PC-3 (cell line): ENCODE measurements around the gene DENND2A. TPM values are rescaled to one million over a fixed set of nuclear protein-coding genes. Genes with fewer than 3 reads are reported as not detected.

Experiments
- ATAC-seq: fragments of 200-7000 bp; cut with Tn5 transposase; 2 replicates; pipeline ENCODE4 v1.9.1; 2020; ENCODE audit warnings: mild to moderate bottlenecking, moderate library complexity
- BruUV-seq: library from RNA; stranded (reverse); fragments of 400-500 nt; replicated peaks from 2 replicates; lab custom pipeline; 2021; lab: Mats Ljungman, UMichigan
- CTCF ChIA-PET: fragments of 300-600 bp; sonication (Branson Sonifier 250); formaldehyde crosslinking; loops from one replicate; lab custom pipeline; 2022; ENCODE audit warnings: antibody characterized with exemption; lab: Charles Lee
- POLR2A ChIA-PET: fragments of 300-600 bp; sonication (Branson Sonifier 250); formaldehyde crosslinking; loops from one replicate; lab custom pipeline; 2022; ENCODE audit warnings: antibody characterized with exemption; ENCODE audit not compliant: unreplicated experiment; lab: Charles Lee
- DNase-seq: peaks from one replicate; pipeline ENCODE4 v3.0.0-alpha.2; 2015
- H2AFZ ChIP-seq: fragments of 300-600 bp; sonication (generic); 2 replicates; pipeline ENCODE4 v1.6.0; 2016; ENCODE audit warnings: antibody characterized with exemption, low read length
- H3F3A ChIP-seq: fragments of 300-600 bp; sonication (generic); one replicate; pipeline ENCODE4 v1.6.0; 2017; ENCODE audit warnings: antibody characterized with exemption, low read length, control low read depth, mild to moderate bottlenecking; ENCODE audit not compliant: unreplicated experiment
- H3K27ac ChIP-seq: fragments of 300-600 bp; sonication (generic); 2 replicates; pipeline ENCODE4 v1.5.1; 2016; ENCODE audit warnings: mild to moderate bottlenecking, low read length
- H3K27me3 ChIP-seq: fragments of 300-600 bp; sonication (generic); 2 replicates; pipeline ENCODE4 v1.6.1; 2016; ENCODE audit warnings: low read length, mixed read lengths
- H3K36me3 ChIP-seq: fragments of 300-600 bp; sonication (generic); 2 replicates; pipeline ENCODE4 v1.6.1; 2016; ENCODE audit warnings: low read depth, mixed run types, low read length, mixed read lengths
- H3K4me1 ChIP-seq: fragments of 300-600 bp; sonication (generic); 2 replicates; pipeline ENCODE4 v1.5.1; 2016; ENCODE audit warnings: low read length; ENCODE audit not compliant: insufficient read depth
- H3K4me2 ChIP-seq: fragments of 300-600 bp; sonication (generic); 2 replicates; pipeline ENCODE4 v1.6.0; 2016; ENCODE audit warnings: low read length
- H3K4me3 ChIP-seq: fragments of 300-600 bp; sonication (generic); 2 replicates; pipeline ENCODE4 v1.5.1; 2016; ENCODE audit warnings: mild to moderate bottlenecking, low read length, mixed read lengths
- H3K79me2 ChIP-seq: fragments of 300-600 bp; sonication (generic); 2 replicates; pipeline ENCODE4 v1.6.1; 2017; ENCODE audit warnings: low read length, mixed read lengths
- H3K9ac ChIP-seq: fragments of 300-600 bp; sonication (generic); 2 replicates; pipeline ENCODE4 v1.6.0; 2016; ENCODE audit warnings: mild to moderate bottlenecking, low read length
- H3K9me2 ChIP-seq: fragments of 300-600 bp; sonication (generic); replicated peaks from 2 replicates; pipeline ENCODE4 v1.6.1; 2016; ENCODE audit warnings: mixed run types, low read length, mixed read lengths
- H3K9me3 ChIP-seq: fragments of 300-600 bp; sonication (generic); 2 replicates; pipeline ENCODE4 v1.6.1; 2016; ENCODE audit warnings: low read length, mixed read lengths
- H4K20me1 ChIP-seq: fragments of 300-600 bp; sonication (generic); 2 replicates; pipeline ENCODE4 v1.6.1; 2016; ENCODE audit warnings: low read length, mixed read lengths
- EZH2 ChIP-seq: fragments of 300-600 bp; sonication (generic); IDR thresholded peaks from one replicate; pipeline ENCODE4 v1.6.1; 2017; ENCODE audit warnings: antibody characterized with exemption, mild to moderate bottlenecking, low read length; ENCODE audit not compliant: unreplicated experiment
- EZH2phosphoT487 ChIP-seq: fragments of 300-600 bp; sonication (generic); IDR thresholded peaks from 2 replicates; pipeline ENCODE4 v1.6.1; 2018; ENCODE audit warnings: mild to moderate bottlenecking, antibody characterized with exemption, low read length, borderline replicate concordance
- intact Hi-C: fragments of 100-400 bp; cut with micrococcal nuclease; formaldehyde crosslinking; loops from 2 replicates; pipeline ENCODE4 v1.9.0; 2023
- total RNA-seq: library from RNA; depleted of rRNA; stranded (reverse); fragments of >200 nt; gene quantifications from 2 replicates; pipeline ENCODE4 v1.2.3, GENCODE V29; 2014
- TF ChIP-seq, protein P1 (sequence below): fragments of 300-600 bp; sonication (generic); conservative IDR thresholded peaks from 2 replicates; pipeline ENCODE4 v1.5.1; 2017; ENCODE audit warnings: antibody characterized with exemption, low read depth, mild to moderate bottlenecking, low read length

The DENND2A gene
- total RNA-seq, 1 experiment from 2014 or later = 8.9 TPM

DNA sequence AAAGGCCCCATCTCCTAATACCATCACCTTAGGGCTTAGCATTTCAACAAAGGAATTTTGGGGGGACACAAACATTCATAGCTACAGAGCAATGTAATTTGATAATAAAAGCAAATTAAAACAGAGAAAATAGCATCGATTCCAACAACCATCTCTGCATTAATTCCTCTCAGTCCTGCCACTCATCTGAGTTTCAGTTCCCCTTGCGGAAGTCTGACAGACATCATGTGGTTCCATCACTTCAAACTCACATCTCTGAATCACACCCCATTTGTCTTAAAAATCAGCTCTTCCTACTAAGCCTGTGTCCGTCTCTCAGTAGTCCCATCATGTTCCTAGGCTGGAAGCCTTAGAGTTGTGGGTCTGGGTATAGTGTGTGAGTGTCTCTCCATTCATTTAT lies 35.7 kb upstream of the DENND2A start:
- no TSS peak for BruUV-seq
- CTCF ChIA-PET = no interaction called here

DNA sequence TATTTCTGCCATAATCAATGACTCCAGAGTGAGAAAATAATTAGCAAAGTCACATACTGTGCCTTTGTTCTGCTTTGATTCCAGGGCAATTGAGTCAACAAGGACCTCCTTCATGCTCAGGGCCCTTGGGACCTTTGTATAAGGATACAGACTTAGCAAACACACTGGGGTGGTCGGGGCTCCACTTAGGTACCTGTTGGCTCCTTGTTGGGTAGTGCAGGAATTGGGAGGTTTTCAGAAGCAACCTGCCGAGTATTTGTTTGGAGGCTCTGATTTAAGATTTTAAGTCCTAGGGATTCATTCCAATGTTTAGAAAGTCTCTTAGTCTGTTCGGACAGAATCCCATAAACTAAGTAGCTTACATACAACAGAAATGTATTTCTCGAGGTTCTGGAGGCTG lies 35.1 kb upstream of the DENND2A start:
- ATAC-seq (no peak), DNase-seq (no peak)
- Histone ChIP-seq H4K20me1 (no peaks in the 10 kb centered on the region), H2AFZ (no peak overlapping the region), H3K9me2 (no peaks in the 10 kb centered on the region), H3K4me2 (peak overlapping the region; percentile 96), H3K27me3 (no peaks in the 10 kb centered on the region), H3K4me3 (no peak overlapping the region), H3K36me3 (no peaks in the 10 kb centered on the region; the same call in 1 of the 2 replicates), H3F3A (no peaks in the 10 kb centered on the region), H3K27ac (no peak overlapping the region), H3K4me1 (peaks cover 20% of the 10 kb centered on the region), H3K9me3 (no peaks in the 10 kb centered on the region), H3K9ac (no peak overlapping the region), H3K79me2 (peaks cover 15% of the 10 kb centered on the region; the same call in 1 of the 2 replicates)
- CTCF ChIA-PET = no interaction called here
- TF ChIP-seq EZH2phosphoT487 = no peak
- TF ChIP-seq EZH2 = no peak
- BruUV-seq = no TSS peak
- POLR2A ChIA-PET = no interaction called here
- intact Hi-C loops = loop anchor here (2.0 to 10.0 kb wide), 3 partner anchors 129 to 337 kb away; partner anchors contain the start of gene BRAF

More for the DNA sequence above, 35.7 kb upstream of the DENND2A start:
- H3K4me2 ChIP-seq = no peak overlapping the region
- H4K20me1 ChIP-seq = no peaks in the 10 kb centered on the region
- TF ChIP-seq, protein P1, sequence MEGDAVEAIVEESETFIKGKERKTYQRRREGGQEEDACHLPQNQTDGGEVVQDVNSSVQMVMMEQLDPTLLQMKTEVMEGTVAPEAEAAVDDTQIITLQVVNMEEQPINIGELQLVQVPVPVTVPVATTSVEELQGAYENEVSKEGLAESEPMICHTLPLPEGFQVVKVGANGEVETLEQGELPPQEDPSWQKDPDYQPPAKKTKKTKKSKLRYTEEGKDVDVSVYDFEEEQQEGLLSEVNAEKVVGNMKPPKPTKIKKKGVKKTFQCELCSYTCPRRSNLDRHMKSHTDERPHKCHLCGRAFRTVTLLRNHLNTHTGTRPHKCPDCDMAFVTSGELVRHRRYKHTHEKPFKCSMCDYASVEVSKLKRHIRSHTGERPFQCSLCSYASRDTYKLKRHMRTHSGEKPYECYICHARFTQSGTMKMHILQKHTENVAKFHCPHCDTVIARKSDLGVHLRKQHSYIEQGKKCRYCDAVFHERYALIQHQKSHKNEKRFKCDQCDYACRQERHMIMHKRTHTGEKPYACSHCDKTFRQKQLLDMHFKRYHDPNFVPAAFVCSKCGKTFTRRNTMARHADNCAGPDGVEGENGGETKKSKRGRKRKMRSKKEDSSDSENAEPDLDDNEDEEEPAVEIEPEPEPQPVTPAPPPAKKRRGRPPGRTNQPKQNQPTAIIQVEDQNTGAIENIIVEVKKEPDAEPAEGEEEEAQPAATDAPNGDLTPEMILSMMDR = no peak
- TF ChIP-seq EZH2 = no peak
- no peak for TF ChIP-seq EZH2phosphoT487
- no peaks in the 10 kb centered on the region; the same call in 1 of the 2 replicates for H3K36me3 ChIP-seq
- no peaks in the 10 kb centered on the region for H3K9me3 ChIP-seq
- H3K9ac ChIP-seq = no peak overlapping the region
- no peak overlapping the region for H3K27ac ChIP-seq
- peaks cover 15% of the 10 kb centered on the region; the same call in 1 of the 2 replicates for H3K79me2 ChIP-seq
- no peaks in the 10 kb centered on the region for H3F3A ChIP-seq
- no peak overlapping the region for H3K4me3 ChIP-seq
- H3K27me3 ChIP-seq = no peaks in the 10 kb centered on the region
- H3K9me2 ChIP-seq = no peaks in the 10 kb centered on the region
- DNase-seq = no peak
- intact Hi-C loops = loop anchor here (10.0 kb wide), 2 partner anchors 128 to 248 kb away; partner anchors contain the start of gene BRAF
- peaks cover 20% of the 10 kb centered on the region for H3K4me1 ChIP-seq
- H2AFZ ChIP-seq = no peak overlapping the region
- ATAC-seq = no peak
- POLR2A ChIA-PET = no interaction called here

DNA sequence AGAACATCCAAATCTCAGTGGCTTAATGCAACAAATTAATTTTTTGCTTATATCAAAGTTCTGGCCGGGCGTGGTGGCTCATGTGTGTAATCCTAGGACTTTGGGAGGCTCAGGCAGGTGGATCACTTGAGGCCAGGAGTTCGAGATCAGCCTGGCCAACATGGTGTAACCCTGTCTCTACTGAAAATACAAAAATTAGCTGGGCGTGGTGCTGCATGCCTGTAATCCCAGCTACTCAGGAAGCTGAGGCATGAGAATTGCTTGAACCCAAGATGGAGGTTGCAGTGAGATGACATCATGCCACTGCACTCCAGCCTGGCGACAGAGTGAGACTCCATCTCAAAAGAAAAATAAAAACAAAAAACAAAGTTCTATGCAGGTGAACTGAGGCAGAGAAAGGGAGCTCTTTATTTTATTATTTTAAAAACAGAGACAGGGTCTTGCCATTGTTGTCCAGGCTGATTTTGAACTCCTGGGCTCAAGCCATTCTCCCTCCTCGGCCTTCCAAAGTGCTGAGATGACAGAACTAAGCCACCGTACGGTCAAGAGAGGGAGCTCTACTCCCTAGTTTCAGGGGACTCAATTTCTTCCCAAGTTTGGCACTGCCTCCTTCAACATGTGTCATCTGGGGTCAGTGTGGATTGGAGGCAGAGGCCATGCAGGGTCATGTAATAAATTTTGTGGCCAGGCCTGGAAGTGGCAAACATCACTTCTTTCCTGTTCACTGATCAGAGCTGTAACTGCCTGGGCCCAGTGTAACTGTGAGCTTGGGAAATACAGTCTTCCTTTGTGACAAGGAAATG lies 34.5 kb upstream of the DENND2A start:
- H3F3A ChIP-seq = no peaks in the 10 kb centered on the region
- peaks cover 15% of the 10 kb centered on the region; the same call in 1 of the 2 replicates for H3K79me2 ChIP-seq
- H4K20me1 ChIP-seq = no peaks in the 10 kb centered on the region
- TF ChIP-seq EZH2 (no peak), EZH2phosphoT487 (no peak)
- TF ChIP-seq, protein P1 = peak; percentile 64
- no peaks in the 10 kb centered on the region for H3K9me2 ChIP-seq
- H3K4me1 ChIP-seq = peaks cover 22% of the 10 kb centered on the region
- H3K36me3 ChIP-seq = no peaks in the 10 kb centered on the region
- no peaks in the 10 kb centered on the region for H3K27me3 ChIP-seq
- H2AFZ ChIP-seq = no peak overlapping the region
- H3K9ac ChIP-seq = no peak overlapping the region
- H3K4me3 ChIP-seq = peak overlapping the region; percentile 71
- H3K9me3 ChIP-seq = no peaks in the 10 kb centered on the region
- peak; percentile 56 for DNase-seq
- peak overlapping the region; percentile 96 for H3K4me2 ChIP-seq
- POLR2A ChIA-PET = interaction anchor here (0.5 kb wide), 1 partner anchor 313 kb away, joined by 4 read pairs; no protein-coding TSS in a partner anchor
- ATAC-seq = peak; percentile 6; the same call in 1 of the 2 replicates
- intact Hi-C loops = loop anchor here (2.0 to 10.0 kb wide), 3 partner anchors 130 to 338 kb away; partner anchors contain the start of gene BRAF
- H3K27ac ChIP-seq = no peak overlapping the region
- CTCF ChIA-PET = no interaction called here
- no TSS peak for BruUV-seq
